ENCODE results near the gene CNNM1.

CNNM1 gene

GRCh38 chr10:99372546-99373271 lies 43.6 kb downstream of the CNNM1 start:
- no peak for DNase-seq

- DNase-seq = no peak
These were observed 45.4 kb downstream of the CNNM1 start for GRCh38 chr10:99374526-99374925.

- no peak for DNase-seq
These were observed 45.8 kb downstream of the CNNM1 start for GRCh38 chr10:99374972-99375371.

- no peak for DNase-seq
These were observed 46.3 kb downstream of the CNNM1 start for GRCh38 chr10:99375426-99375825.

- no peak for DNase-seq
These were observed 53.0 kb downstream of the CNNM1 start for GRCh38 chr10:99382176-99382575.

GRCh38 chr10:99387071-99387470 lies 57.9 kb downstream of the CNNM1 start:
- DNase-seq = no peak

- DNase-seq = no peak
These were observed 58.4 kb downstream of the CNNM1 start for GRCh38 chr10:99387541-99387940.

GRCh38 chr10:99389729-99390480 lies 60.7 kb downstream of the CNNM1 start:
- no peak for DNase-seq

- no peak for DNase-seq
These were observed 62.2 kb downstream of the CNNM1 start for GRCh38 chr10:99391346-99391745.

GRCh38 chr10:99393036-99393435 lies 63.9 kb downstream of the CNNM1 start:
- no peak for DNase-seq

GRCh38 chr10:99393683-99394082 lies 64.5 kb downstream of the CNNM1 start:
- no peak for DNase-seq

- DNase-seq = peak in 1 of 51 donors; percentile 11
These were observed 65.1 kb downstream of the CNNM1 start for GRCh38 chr10:99394256-99394655.

GRCh38 chr10:99394761-99395386 lies 65.7 kb downstream of the CNNM1 start:
- DNase-seq = no peak

- DNase-seq = peak in 19 of 51 donors; percentile 7 to 47 (median 17)
These were observed 66.7 kb downstream of the CNNM1 start for GRCh38 chr10:99395750-99396445.

GRCh38 chr10:99396471-99396870 lies 67.3 kb downstream of the CNNM1 start:
- no peak for DNase-seq

- no peak for DNase-seq
These were observed 70.5 kb downstream of the CNNM1 start for GRCh38 chr10:99399664-99400063.

- no peak for DNase-seq
These were observed 74.5 kb downstream of the CNNM1 start for GRCh38 chr10:99403674-99404073.

GRCh38 chr10:99406149-99406548 lies 77.0 kb downstream of the CNNM1 start:
- DNase-seq = no peak

GRCh38 chr10:99410146-99410545 lies 81.0 kb downstream of the CNNM1 start:
- DNase-seq = no peak

GRCh38 chr10:99410876-99411275 lies 81.7 kb downstream of the CNNM1 start:
- DNase-seq = no peak

GRCh38 chr10:99411546-99411945 lies 82.4 kb downstream of the CNNM1 start:
- peak in 1 of 51 donors; percentile 24 for DNase-seq

GRCh38 chr10:99412099-99412498 lies 82.9 kb downstream of the CNNM1 start:
- DNase-seq = no peak

All from hypothalamus (tissue), 51 donors.